Naive B cell (primary cell): ENCODE results near the gene RTN4R. TPM values are rescaled to one million over a fixed set of nuclear protein-coding genes. Genes with fewer than 3 reads are reported as not detected.

ENCODE experiments used
- ATAC-seq, 2 donors: fragments of 150-1000 bp; cut with Tn5 transposase; 2 replicates each; pipeline ENCODE4 v1.10.0; 2021; ENCODE audit warnings: low read depth in 2 of 2, mild to moderate bottlenecking in 2 of 2, moderate library complexity in 2 of 2
- DNase-seq: peaks from one replicate; pipeline ENCODE4 v3.0.0; 2022
- H3K27ac Mint-ChIP-seq, 6 donors: one replicate each; pipeline ENCODE4 v1.8.0; 2020 to 2022; ENCODE audit warnings: mild to moderate bottlenecking in 6 of 6, mixed read lengths in 6 of 6, moderate library complexity in 5 of 6, inconsistent platforms in 2 of 6
- H3K27me3 Mint-ChIP-seq, 3 donors: one replicate each; pipeline ENCODE4 v1.8.0; 2021 to 2022; ENCODE audit warnings: mixed read lengths in 3 of 3, mild to moderate bottlenecking in 1 of 3
- H3K36me3 Mint-ChIP-seq, 2 donors: one replicate each; pipeline ENCODE4 v1.8.0; 2020 to 2022; ENCODE audit warnings: mixed read lengths in 2 of 2, inconsistent platforms in 1 of 2, mild to moderate bottlenecking in 1 of 2
- H3K4me1 Mint-ChIP-seq, 3 donors: one replicate each; pipeline ENCODE4 v1.8.0; 2020 to 2022; ENCODE audit warnings: mixed read lengths in 3 of 3, inconsistent platforms in 1 of 3, mild to moderate bottlenecking in 1 of 3, moderate library complexity in 1 of 3
- H3K4me3 Mint-ChIP-seq, 8 donors: one replicate each; pipeline ENCODE4 v1.8.0; 2020 to 2022; ENCODE audit warnings: mild to moderate bottlenecking in 8 of 8, mixed read lengths in 8 of 8, moderate library complexity in 8 of 8, inconsistent platforms in 2 of 8
- H3K9me3 Mint-ChIP-seq, 7 donors: one replicate each; pipeline ENCODE4 v1.8.0; 2020 to 2022; ENCODE audit warnings: mixed read lengths in 7 of 7, mild to moderate bottlenecking in 5 of 7, inconsistent platforms in 2 of 7, moderate library complexity in 1 of 7
- polyA plus RNA-seq, 6 donors: library from polyadenylated mRNA; unstranded; fragments of 300-500 nt; fragmentation: Illumina TruSeq; gene quantifications; one replicate each; pipeline ENCODE4 v1.2.3, GENCODE V29; 2021; ENCODE audit warnings: low read depth in 6 of 6

Gene RTN4R
- polyA plus RNA-seq, 6 donors from 2014 or later = not detected

DNA sequence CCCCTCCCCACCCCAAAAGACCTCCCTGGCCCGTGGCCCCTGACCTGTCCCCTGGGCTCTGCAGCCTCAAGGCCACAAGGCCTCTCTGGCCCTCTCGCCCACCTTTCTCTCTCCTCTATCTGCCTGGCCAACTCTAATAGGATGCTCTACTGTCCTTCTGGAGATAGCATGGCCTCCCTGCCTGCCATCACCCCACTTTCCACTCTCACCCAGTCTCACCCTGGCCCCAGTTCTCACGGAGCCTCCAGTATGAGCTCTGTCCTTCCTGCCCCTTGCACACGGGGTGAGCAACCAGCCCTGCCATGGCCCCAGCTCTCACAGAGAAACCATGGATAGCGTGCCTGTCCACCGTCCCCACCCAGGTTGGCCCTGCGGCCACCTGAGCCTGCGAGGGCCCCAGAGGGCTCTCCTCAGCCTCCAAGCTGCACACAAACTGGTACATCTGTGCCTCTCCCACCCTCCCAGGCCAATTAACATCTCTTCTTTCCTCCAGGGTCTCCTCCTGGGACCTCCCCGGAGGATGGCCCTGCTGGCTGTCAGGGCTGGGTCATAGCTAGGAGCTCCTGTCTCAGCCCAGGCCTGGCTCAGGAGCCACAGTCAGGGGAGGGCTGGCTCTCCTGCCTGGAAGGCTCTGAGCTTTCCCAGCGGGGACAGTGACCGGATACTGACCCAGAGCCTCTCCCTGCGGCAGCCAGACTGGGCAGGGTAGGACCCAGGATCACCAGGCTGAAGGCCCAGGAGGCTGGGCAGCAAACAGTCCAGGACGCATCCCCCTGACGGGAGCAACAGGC, 22.3 kb downstream of the RTN4R start:
- no peak for DNase-seq
- Mint-ChIP-seq H3K27ac (peak overlapping the region; percentile 27 to 74 (median 55)), H3K27me3 (peaks cover 0 to 14% (median 3%) of the 10 kb centered on the region in 3 donors), H3K4me3 (peak overlapping the region in 7 of 8 donors; percentile 27 to 86 (median 65)), H3K4me1 (peaks cover 27 to 52% (median 30%) of the 10 kb centered on the region in 3 donors), H3K9me3 (no peaks in the 10 kb centered on the region), H3K36me3 (no peaks in the 10 kb centered on the region)
- ATAC-seq = no peak

DNA sequence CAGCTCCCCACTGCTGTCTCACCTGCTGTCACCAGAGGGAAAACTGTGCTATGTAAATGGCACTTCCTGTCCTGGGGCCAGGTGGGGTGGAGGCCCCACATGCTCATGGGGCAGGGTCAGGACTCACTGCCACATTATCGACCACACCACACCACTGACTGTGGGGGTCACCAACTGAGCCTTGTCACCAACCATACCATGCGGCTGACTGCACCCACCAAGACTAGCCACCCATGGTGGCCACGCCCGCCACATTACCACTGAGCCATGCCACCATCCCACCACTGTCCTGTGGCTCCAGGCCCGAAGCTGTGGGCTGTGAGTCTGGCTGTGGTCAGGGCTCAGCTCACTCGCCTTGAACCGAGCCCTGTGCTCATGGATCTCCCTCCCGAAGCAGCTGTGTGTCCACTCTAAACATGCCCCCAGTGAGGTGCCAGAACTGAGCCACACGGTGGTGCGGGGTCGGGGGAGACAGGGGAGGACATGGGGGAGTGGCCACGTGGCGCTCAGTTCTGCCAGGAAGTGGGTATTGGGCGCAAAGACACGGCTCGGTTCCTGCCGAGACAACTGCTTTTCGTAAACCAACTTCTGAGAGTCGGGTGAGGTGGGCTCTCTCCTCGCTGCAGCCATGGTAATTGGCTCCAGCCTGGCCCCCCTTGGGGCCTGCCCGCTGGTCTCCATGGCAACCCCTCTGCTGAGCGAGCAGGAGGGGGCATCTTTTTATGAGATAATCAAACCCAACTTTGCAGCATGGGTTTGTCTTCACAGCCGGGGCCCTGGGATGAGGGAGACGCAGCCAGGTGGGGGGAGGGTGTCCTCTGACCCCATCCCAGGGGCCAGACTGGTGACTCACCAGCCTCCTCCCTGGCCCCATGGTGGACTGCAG, 23.2 kb downstream of the RTN4R start:
- peak; percentile 62 to 73 for ATAC-seq
- DNase-seq = peak; percentile 32
- Mint-ChIP-seq H3K27me3 (peaks cover 0 to 14% (median 3%) of the 10 kb centered on the region in 3 donors), H3K9me3 (no peaks in the 10 kb centered on the region), H3K36me3 (no peaks in the 10 kb centered on the region), H3K4me1 (peaks cover 27 to 52% (median 30%) of the 10 kb centered on the region in 3 donors), H3K27ac (peak overlapping the region; percentile 39 to 89 (median 70)), H3K4me3 (peak overlapping the region in 7 of 8 donors; percentile 26 to 87 (median 86))

DNA sequence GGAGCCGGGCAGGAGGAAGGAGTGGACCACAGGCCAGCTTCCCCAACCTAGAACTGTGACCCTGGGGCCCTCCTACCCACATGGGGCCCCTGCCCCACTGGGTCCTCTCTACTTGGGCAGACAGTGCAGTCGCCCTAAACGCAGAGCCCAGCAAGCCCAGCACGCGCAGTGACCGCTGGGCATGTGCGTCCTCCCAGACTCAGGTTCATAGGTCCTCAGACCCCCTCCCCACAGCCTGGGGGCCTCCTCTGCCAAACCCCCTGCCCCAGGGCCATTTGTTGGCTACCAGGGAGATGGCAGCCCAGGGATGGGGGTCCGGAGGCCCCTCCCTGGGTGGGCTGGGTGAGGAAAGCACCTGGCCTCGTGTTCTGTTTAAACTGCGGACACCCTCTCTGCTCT, 23.9 kb downstream of the RTN4R start:
- Mint-ChIP-seq H3K9me3 (no peaks in the 10 kb centered on the region), H3K27me3 (peaks cover 0 to 14% (median 3%) of the 10 kb centered on the region in 3 donors), H3K36me3 (no peaks in the 10 kb centered on the region), H3K4me1 (peaks cover 27 to 58% (median 35%) of the 10 kb centered on the region in 3 donors), H3K27ac (peak overlapping the region in 1 of 6 donors; percentile 45), H3K4me3 (peak overlapping the region in 5 of 8 donors; percentile 32 to 87 (median 86))
- ATAC-seq (no peak), DNase-seq (no peak)

GRCh38 chr22:20243537-20244249, 24.4 kb downstream of the RTN4R start:
- no peak for ATAC-seq
- no peaks in the 10 kb centered on the region for H3K36me3 Mint-ChIP-seq
- no peaks in the 10 kb centered on the region for H3K9me3 Mint-ChIP-seq
- peaks cover 27 to 60% (median 36%) of the 10 kb centered on the region in 3 donors for H3K4me1 Mint-ChIP-seq
- H3K4me3 Mint-ChIP-seq = peak overlapping the region in 3 of 8 donors; percentile 25 to 65 (median 32)
- no peak for DNase-seq
- H3K27ac Mint-ChIP-seq = peak overlapping the region in 3 of 6 donors; percentile 24 to 68 (median 47)
- H3K27me3 Mint-ChIP-seq = peaks cover 0 to 14% (median 3%) of the 10 kb centered on the region in 3 donors

GRCh38 chr22:20243176-20243536, 25.0 kb downstream of the RTN4R start:
- Mint-ChIP-seq H3K4me3 (no peak overlapping the region), H3K27ac (peak overlapping the region in 2 of 6 donors; percentile 47 to 68), H3K4me1 (peaks cover 32 to 65% (median 36%) of the 10 kb centered on the region in 3 donors), H3K9me3 (no peaks in the 10 kb centered on the region), H3K27me3 (peaks cover 0 to 14% (median 3%) of the 10 kb centered on the region in 3 donors), H3K36me3 (no peaks in the 10 kb centered on the region)
- no peak for ATAC-seq
- DNase-seq = no peak

GRCh38 chr22:20242393-20243175, 25.5 kb downstream of the RTN4R start:
- peaks cover 32 to 62% (median 40%) of the 10 kb centered on the region in 3 donors for H3K4me1 Mint-ChIP-seq
- no peaks in the 10 kb centered on the region for H3K9me3 Mint-ChIP-seq
- ATAC-seq = no peak
- H3K4me3 Mint-ChIP-seq = no peak overlapping the region
- no peak for DNase-seq
- peak overlapping the region in 1 of 6 donors; percentile 24 for H3K27ac Mint-ChIP-seq
- H3K27me3 Mint-ChIP-seq = peaks cover 0 to 14% (median 3%) of the 10 kb centered on the region in 3 donors
- no peaks in the 10 kb centered on the region for H3K36me3 Mint-ChIP-seq

DNA sequence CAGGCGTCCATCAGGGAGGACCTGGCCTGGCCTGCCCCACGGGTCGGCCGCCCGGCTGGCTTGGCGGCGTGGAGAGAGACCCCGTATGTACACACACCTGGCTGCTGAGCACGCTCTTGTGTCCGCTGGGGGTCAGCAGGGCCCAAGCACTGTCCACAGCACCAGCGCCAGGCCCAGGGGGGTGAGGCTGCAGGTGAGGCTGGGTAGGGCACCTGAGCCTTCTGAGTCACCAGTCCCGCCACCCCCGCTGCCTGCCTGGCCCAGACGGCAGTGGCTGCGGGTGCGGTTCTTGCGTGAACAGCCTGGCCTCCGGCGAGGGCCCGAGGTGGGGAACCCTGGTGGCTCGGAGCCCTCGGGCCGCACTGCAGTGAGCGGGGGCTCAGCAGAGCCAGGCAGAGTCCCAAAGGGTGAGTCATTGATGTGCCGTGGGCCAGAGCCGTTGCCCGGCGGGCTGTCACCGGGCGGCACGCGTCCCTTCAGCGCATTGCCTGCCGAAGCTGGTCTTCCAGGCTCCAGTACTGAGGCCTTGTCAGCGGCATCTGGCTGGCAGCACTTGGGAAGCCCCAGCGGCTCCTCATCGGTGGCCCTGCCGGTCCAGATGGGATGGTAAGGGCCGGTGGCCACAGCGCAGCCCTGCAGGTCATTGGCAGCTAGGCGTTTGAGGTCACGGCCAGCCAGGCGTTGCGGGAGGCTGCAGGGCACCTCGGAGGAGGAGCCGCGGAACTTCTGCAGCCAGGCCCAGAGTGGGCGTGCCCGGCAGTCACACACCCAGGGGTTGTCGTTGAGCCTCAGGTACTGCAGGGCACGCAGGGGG, 26.3 kb downstream of the RTN4R start:
- Mint-ChIP-seq H3K4me1 (peaks cover 34 to 55% (median 40%) of the 10 kb centered on the region in 3 donors), H3K27me3 (peaks cover 0 to 16% (median 3%) of the 10 kb centered on the region in 3 donors), H3K36me3 (no peaks in the 10 kb centered on the region), H3K4me3 (no peak overlapping the region), H3K27ac (no peak overlapping the region), H3K9me3 (no peaks in the 10 kb centered on the region)
- ATAC-seq (no peak), DNase-seq (no peak)

GRCh38 chr22:20240900-20241299, 27.2 kb downstream of the RTN4R start:
- no peak overlapping the region for H3K4me3 Mint-ChIP-seq
- peaks cover 33 to 49% (median 34%) of the 10 kb centered on the region in 3 donors for H3K4me1 Mint-ChIP-seq
- no peak overlapping the region for H3K27ac Mint-ChIP-seq
- DNase-seq (no peak), ATAC-seq (no peak)
- no peaks in the 10 kb centered on the region for H3K9me3 Mint-ChIP-seq
- peaks cover 0 to 18% (median 3%) of the 10 kb centered on the region in 3 donors for H3K27me3 Mint-ChIP-seq
- no peaks in the 10 kb centered on the region for H3K36me3 Mint-ChIP-seq

GRCh38 chr22:20240447-20240764, 27.7 kb downstream of the RTN4R start:
- no peak overlapping the region for H3K27ac Mint-ChIP-seq
- H3K27me3 Mint-ChIP-seq = peaks cover 0 to 13% (median 0%) of the 10 kb centered on the region in 3 donors

GRCh38 chr22:20239676-20240446, 28.3 kb downstream of the RTN4R start:
- DNase-seq (no peak), ATAC-seq (no peak)
- H3K9me3 Mint-ChIP-seq = no peaks in the 10 kb centered on the region
- H3K27me3 Mint-ChIP-seq = peaks cover 0 to 7% (median 0%) of the 10 kb centered on the region in 3 donors
- peak overlapping the region in 1 of 6 donors; percentile 54 for H3K27ac Mint-ChIP-seq
- H3K4me1 Mint-ChIP-seq = peaks cover 24 to 41% (median 25%) of the 10 kb centered on the region in 3 donors
- H3K4me3 Mint-ChIP-seq = peak overlapping the region in 1 of 8 donors; percentile 37
- H3K36me3 Mint-ChIP-seq = no peaks in the 10 kb centered on the region

More at GRCh38 chr22:20240447-20240764, 27.7 kb downstream of the RTN4R start:
- no peak for DNase-seq
- Mint-ChIP-seq H3K9me3 (no peaks in the 10 kb centered on the region), H3K4me3 (no peak overlapping the region), H3K36me3 (no peaks in the 10 kb centered on the region), H3K4me1 (peaks cover 28 to 46% (median 29%) of the 10 kb centered on the region in 3 donors)
- no peak for ATAC-seq
